C4-2B (cell line): ENCODE results near the gene OCEL1.

Source experiments
- ZFX ChIP-seq: fragments of 450-650 bp; IDR thresholded peaks from 2 replicates; pipeline ENCODE4 v1.6.1; 2017
- TF ChIP-seq, protein P1 (sequence below): fragments of 450-650 bp; conservative IDR thresholded peaks from 2 replicates; pipeline ENCODE4 v1.5.1; 2017; ENCODE audit warnings: mild to moderate bottlenecking

GRCh38 chr19:17229890-17230289 is 3.9 kb downstream of the OCEL1 start:
- TF ChIP-seq, protein P1, sequence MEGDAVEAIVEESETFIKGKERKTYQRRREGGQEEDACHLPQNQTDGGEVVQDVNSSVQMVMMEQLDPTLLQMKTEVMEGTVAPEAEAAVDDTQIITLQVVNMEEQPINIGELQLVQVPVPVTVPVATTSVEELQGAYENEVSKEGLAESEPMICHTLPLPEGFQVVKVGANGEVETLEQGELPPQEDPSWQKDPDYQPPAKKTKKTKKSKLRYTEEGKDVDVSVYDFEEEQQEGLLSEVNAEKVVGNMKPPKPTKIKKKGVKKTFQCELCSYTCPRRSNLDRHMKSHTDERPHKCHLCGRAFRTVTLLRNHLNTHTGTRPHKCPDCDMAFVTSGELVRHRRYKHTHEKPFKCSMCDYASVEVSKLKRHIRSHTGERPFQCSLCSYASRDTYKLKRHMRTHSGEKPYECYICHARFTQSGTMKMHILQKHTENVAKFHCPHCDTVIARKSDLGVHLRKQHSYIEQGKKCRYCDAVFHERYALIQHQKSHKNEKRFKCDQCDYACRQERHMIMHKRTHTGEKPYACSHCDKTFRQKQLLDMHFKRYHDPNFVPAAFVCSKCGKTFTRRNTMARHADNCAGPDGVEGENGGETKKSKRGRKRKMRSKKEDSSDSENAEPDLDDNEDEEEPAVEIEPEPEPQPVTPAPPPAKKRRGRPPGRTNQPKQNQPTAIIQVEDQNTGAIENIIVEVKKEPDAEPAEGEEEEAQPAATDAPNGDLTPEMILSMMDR, result no peak
- no peak for TF ChIP-seq ZFX
